Measurements from ENCODE around the gene PRSS57.

The PRSS57 gene

GRCh38 chr19:661427-662196, 33.6 kb downstream of the PRSS57 start:
- peak overlapping the region; percentile 82 for H3K4me3 ChIP-seq (ENCODE audit: low read depth, low read length)
- TF ChIP-seq CTCF (IDR thresholded peaks at IDR 0.05; ENCODE audit: low read depth, low read length) = no peak

- no peak for TF ChIP-seq CTCF (IDR thresholded peaks at IDR 0.05; ENCODE audit: low read depth, low read length)
Observed at GRCh38 chr19:660793-661426, 34.3 kb downstream of the PRSS57 start.

GRCh38 chr19:658916-659839, 36.1 kb downstream of the PRSS57 start:
- no peak overlapping the region for H3K4me3 ChIP-seq (ENCODE audit: low read depth, low read length)
- TF ChIP-seq CTCF (IDR thresholded peaks at IDR 0.05; ENCODE audit: low read depth, low read length) = no peak

More at GRCh38 chr19:660793-661426, 34.3 kb downstream of the PRSS57 start:
- H3K4me3 ChIP-seq (ENCODE audit: low read depth, low read length) = peak overlapping the region; percentile 82

DNA sequence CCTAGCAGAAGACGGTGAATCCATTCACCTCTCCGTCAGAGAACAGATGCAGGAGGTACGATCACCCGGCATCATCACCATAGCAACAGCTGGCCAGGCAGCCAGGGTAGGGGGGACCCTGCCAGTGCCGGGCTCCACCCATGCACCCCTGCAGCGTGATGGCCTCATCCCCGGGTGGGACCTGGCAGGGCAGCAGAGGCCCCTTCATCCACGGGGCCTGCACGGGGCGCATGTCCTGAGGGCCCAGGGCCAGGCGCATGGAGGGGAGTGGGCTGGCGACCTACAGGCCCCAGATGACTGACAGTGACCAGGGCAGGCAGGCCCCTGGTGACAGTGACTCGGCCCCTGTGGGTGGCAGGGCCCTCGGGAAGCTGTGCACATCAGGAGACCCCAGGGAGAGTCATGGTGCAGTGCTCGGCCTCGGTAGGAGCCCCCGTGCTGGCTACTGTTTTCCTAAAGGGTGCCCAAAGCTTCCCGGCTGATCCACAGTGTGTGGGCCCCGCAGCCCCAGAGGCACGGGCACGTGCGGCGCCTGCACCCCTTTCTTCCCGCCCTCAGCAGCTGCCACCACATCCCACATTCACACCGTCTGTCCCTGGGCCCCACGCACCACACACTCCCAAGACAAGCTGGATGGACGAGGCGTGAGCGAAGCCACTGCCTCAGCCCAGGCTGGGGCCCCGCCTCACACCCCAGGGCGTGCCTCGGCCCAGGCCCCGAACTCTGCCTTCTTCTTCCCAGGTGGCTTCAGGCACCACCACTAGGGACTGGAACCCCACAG, 37.0 kb downstream of the PRSS57 start:
- no peak for TF ChIP-seq CTCF (IDR thresholded peaks at IDR 0.05; ENCODE audit: low read depth, low read length)
- H3K4me3 ChIP-seq (ENCODE audit: low read depth, low read length) = no peak overlapping the region

DNA sequence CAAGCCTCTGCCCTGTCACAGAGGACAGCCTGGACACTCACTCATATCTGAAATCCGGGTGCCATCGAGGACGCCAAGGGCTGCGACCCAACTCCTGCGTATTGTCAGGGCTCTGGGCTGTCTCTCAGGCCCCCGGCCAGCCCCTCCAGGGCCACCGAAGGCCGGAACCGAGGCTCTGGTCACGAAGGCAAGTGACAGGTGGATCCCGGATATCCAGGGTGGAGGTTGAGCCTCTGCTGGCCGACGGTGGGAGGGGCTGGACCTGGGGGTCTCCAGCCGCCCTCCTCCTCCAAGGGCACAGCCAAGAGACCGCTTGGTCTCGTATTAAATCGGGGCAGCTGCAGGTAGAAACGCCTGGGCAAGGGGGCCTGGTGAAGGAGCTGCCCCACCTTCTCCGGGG, 37.6 kb downstream of the PRSS57 start:
- TF ChIP-seq CTCF (IDR thresholded peaks at IDR 0.05; ENCODE audit: low read depth, low read length) = no peak
- no peak overlapping the region for H3K4me3 ChIP-seq (ENCODE audit: low read depth, low read length)

DNA sequence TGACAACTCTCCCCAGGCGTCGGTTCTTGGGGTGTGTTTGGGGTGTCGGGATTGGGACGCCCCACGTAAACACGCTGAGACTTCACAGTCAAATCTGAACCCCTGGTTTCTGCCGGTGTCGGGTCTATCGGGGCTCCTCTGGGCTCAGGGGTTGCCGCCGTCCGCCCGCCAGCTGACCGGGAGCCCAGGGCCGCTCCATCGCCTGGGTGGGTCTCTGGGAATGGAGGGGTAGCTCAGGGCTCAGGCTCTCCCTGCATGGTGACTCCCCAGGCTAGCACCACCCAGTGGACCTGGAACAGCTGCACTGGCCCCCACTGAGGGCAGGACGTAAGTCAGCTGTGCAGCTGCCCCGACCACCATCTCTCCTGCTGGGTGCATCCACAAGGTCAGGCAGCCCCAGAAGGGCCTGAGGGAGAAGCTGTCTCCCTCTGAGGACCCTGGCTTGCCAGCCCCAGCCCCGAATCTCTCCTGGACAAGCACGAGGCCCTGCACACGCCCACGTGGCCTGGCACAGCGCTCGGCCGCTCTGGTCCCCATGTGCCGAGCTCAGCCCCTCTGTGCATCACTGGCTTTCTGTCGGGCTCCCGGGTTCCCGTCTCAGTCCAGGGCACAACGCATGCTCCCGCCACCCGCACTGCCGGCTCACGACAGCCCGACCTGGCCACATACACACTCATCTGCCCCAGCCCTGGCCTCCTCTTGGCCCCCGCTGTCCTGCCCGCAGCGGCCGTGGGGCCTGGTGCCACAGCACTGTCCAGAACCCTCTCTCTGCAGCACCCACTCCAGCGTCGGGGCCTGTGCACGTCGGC, 38.3 kb downstream of the PRSS57 start:
- no peak for TF ChIP-seq CTCF (IDR thresholded peaks at IDR 0.05; ENCODE audit: low read depth, low read length)
- H3K4me3 ChIP-seq (ENCODE audit: low read depth, low read length) = no peak overlapping the region
